Mesothelial cell of epicardium (in vitro differentiated cells): Measurements from ENCODE around the gene PARD3. TPM values are rescaled to one million over a fixed set of nuclear protein-coding genes. Genes with fewer than 3 reads are reported as not detected.
A peak's percentile ranks its signal among the peaks of the same experiment; 100 is the strongest.

Experiments used
- DNase-seq, 2 experiments: peaks; one replicate each; pipeline ENCODE4 v3.0.0; 2021; ENCODE audit warnings: low spot score in 2 of 2; ENCODE audit not compliant: unreplicated experiment in 2 of 2
- H3K27ac Mint-ChIP-seq: 2 replicates; pipeline ENCODE4 v1.8.0; 2021; ENCODE audit warnings: mixed read lengths
- H3K27me3 Mint-ChIP-seq: 2 replicates; pipeline ENCODE4 v1.8.0; 2021; ENCODE audit warnings: low read depth, mixed read lengths
- H3K36me3 Mint-ChIP-seq: 2 replicates; pipeline ENCODE4 v1.8.0; 2021; ENCODE audit warnings: mixed read lengths
- H3K4me1 Mint-ChIP-seq: 2 replicates; pipeline ENCODE4 v1.8.0; 2021; ENCODE audit warnings: mixed read lengths
- H3K4me3 Mint-ChIP-seq: 2 replicates; pipeline ENCODE4 v1.8.0; 2021; ENCODE audit warnings: mild to moderate bottlenecking, moderate library complexity, mixed read lengths
- H3K9me3 Mint-ChIP-seq: 2 replicates; pipeline ENCODE4 v1.8.0; 2021; ENCODE audit warnings: mixed read lengths
- CTCF ChIP-seq: fragments of 200-600 bp; sonication (generic); IDR thresholded peaks from one replicate; pipeline ENCODE4 v1.5.0; 2021; ENCODE audit warnings: antibody characterized with exemption; ENCODE audit not compliant: unreplicated experiment
- total RNA-seq: library from RNA; stranded (reverse); gene quantifications from 3 replicates; pipeline ENCODE4 v1.2.1, GENCODE V29; 2021

PARD3 gene
- total RNA-seq, 1 donor from 2014 or later, result 73.2 TPM

GRCh38 chr10:34297541-34298345, 517.4 kb downstream of the PARD3 start:
- TF ChIP-seq CTCF, result no peak
- H3K9me3 Mint-ChIP-seq, result no peaks in the 10 kb centered on the region
- no peak overlapping the region for H3K4me3 Mint-ChIP-seq
- no peak for DNase-seq
- H3K27me3 Mint-ChIP-seq, result no peaks in the 10 kb centered on the region
- H3K36me3 Mint-ChIP-seq, result peaks cover 10% of the 10 kb centered on the region
- peaks cover 19% of the 10 kb centered on the region for H3K4me1 Mint-ChIP-seq
- H3K27ac Mint-ChIP-seq, result no peak overlapping the region

- no peak for TF ChIP-seq CTCF
- Mint-ChIP-seq H3K4me3 (no peak overlapping the region), H3K4me1 (peaks cover 31% of the 10 kb centered on the region), H3K27ac (peak overlapping the region; percentile 28), H3K27me3 (no peaks in the 10 kb centered on the region), H3K9me3 (no peaks in the 10 kb centered on the region), H3K36me3 (peaks cover 3% of the 10 kb centered on the region)
- DNase-seq, result no peak
Measured at GRCh38 chr10:34295142-34295548, 520.0 kb downstream of the PARD3 start.

GRCh38 chr10:34294137-34294536, 521.0 kb downstream of the PARD3 start:
- Mint-ChIP-seq H3K36me3 (peaks cover 2% of the 10 kb centered on the region), H3K27ac (peak overlapping the region; percentile 6), H3K27me3 (no peaks in the 10 kb centered on the region), H3K9me3 (no peaks in the 10 kb centered on the region), H3K4me3 (no peak overlapping the region), H3K4me1 (peaks cover 31% of the 10 kb centered on the region)
- no peak for DNase-seq
- no peak for TF ChIP-seq CTCF

- TF ChIP-seq CTCF, result no peak
- Mint-ChIP-seq H3K4me3 (no peak overlapping the region), H3K27ac (no peak overlapping the region), H3K4me1 (peaks cover 27% of the 10 kb centered on the region), H3K27me3 (no peaks in the 10 kb centered on the region), H3K9me3 (no peaks in the 10 kb centered on the region), H3K36me3 (peaks cover 2% of the 10 kb centered on the region)
- no peak for DNase-seq
Measured at GRCh38 chr10:34292675-34293074, 522.4 kb downstream of the PARD3 start.

GRCh38 chr10:34292194-34292565, 522.9 kb downstream of the PARD3 start:
- Mint-ChIP-seq H3K4me3 (no peak overlapping the region), H3K27ac (no peak overlapping the region), H3K4me1 (peaks cover 27% of the 10 kb centered on the region), H3K9me3 (no peaks in the 10 kb centered on the region), H3K36me3 (peaks cover 5% of the 10 kb centered on the region), H3K27me3 (no peaks in the 10 kb centered on the region)
- TF ChIP-seq CTCF, result no peak
- no peak for DNase-seq
